Activated naive CD8-positive, alpha-beta T cell treated with anti-CD3 and anti-CD28 coated beads for 36 hours (primary cell): ENCODE results near the gene SH3TC2. TPM values are rescaled to one million over a fixed set of nuclear protein-coding genes. Genes with fewer than 3 reads are reported as not detected.

ENCODE experiments used
- DNase-seq: peaks from one replicate; pipeline ENCODE4 v3.0.0; 2021
- H3K27ac Mint-ChIP-seq: one replicate; pipeline ENCODE4 v1.8.0; 2022; ENCODE audit warnings: mild to moderate bottlenecking, moderate library complexity, mixed read lengths
- H3K27me3 Mint-ChIP-seq: one replicate; pipeline ENCODE4 v1.8.0; 2022; ENCODE audit warnings: mild to moderate bottlenecking, mixed read lengths
- H3K36me3 Mint-ChIP-seq: one replicate; pipeline ENCODE4 v1.8.0; 2021; ENCODE audit warnings: mild to moderate bottlenecking, mixed read lengths
- H3K4me1 Mint-ChIP-seq: one replicate; pipeline ENCODE4 v1.8.0; 2021; ENCODE audit warnings: mixed read lengths
- H3K4me3 Mint-ChIP-seq: one replicate; pipeline ENCODE4 v1.8.0; 2022; ENCODE audit warnings: mild to moderate bottlenecking, moderate library complexity, mixed read lengths
- H3K9me3 Mint-ChIP-seq: one replicate; pipeline ENCODE4 v1.8.0; 2022; ENCODE audit warnings: mixed read lengths
- total RNA-seq, 2 experiments: library from RNA; stranded (reverse); gene quantifications; one replicate each; pipeline ENCODE4 v1.2.3, GENCODE V29; 2021

Gene SH3TC2
- total RNA-seq, 2 experiments from 2014 or later = not detected

DNA sequence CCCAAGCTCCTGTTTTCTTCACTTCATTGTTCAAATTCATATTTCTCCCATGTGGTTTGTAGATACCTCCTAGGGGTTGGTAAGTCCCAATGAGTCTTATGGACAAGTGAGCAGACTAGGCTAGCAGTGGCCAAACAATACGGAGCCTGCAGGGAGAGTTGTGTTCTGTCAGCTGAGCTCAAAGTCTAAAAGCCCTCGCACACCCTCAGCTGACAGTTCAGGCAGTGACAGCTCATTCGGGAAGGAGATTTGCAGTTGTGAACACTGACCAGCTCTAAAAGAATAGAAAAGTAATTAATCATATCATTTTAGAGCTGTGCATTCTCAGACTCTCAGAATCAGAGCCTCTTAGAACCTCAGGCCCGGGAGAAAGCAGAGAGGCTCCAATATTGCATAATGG lies 95.1 kb downstream of the SH3TC2 start:
- Mint-ChIP-seq H3K4me1 (peaks cover 4% of the 10 kb centered on the region), H3K27ac (no peak overlapping the region), H3K9me3 (no peaks in the 10 kb centered on the region), H3K4me3 (no peak overlapping the region), H3K27me3 (peaks cover 9% of the 10 kb centered on the region), H3K36me3 (no peaks in the 10 kb centered on the region)
- no peak for DNase-seq

GRCh38 chr5:148966938-148967337 lies 95.9 kb downstream of the SH3TC2 start:
- DNase-seq = no peak
- Mint-ChIP-seq H3K36me3 (no peaks in the 10 kb centered on the region), H3K27ac (no peak overlapping the region), H3K4me3 (no peak overlapping the region), H3K27me3 (peaks cover 7% of the 10 kb centered on the region), H3K9me3 (no peaks in the 10 kb centered on the region), H3K4me1 (peaks cover 4% of the 10 kb centered on the region)

GRCh38 chr5:148966348-148966747 lies 96.5 kb downstream of the SH3TC2 start:
- Mint-ChIP-seq H3K9me3 (no peaks in the 10 kb centered on the region), H3K27me3 (peaks cover under 1% of the 10 kb centered on the region), H3K4me1 (peaks cover 4% of the 10 kb centered on the region), H3K4me3 (no peak overlapping the region), H3K27ac (no peak overlapping the region), H3K36me3 (no peaks in the 10 kb centered on the region)
- DNase-seq = no peak

DNA sequence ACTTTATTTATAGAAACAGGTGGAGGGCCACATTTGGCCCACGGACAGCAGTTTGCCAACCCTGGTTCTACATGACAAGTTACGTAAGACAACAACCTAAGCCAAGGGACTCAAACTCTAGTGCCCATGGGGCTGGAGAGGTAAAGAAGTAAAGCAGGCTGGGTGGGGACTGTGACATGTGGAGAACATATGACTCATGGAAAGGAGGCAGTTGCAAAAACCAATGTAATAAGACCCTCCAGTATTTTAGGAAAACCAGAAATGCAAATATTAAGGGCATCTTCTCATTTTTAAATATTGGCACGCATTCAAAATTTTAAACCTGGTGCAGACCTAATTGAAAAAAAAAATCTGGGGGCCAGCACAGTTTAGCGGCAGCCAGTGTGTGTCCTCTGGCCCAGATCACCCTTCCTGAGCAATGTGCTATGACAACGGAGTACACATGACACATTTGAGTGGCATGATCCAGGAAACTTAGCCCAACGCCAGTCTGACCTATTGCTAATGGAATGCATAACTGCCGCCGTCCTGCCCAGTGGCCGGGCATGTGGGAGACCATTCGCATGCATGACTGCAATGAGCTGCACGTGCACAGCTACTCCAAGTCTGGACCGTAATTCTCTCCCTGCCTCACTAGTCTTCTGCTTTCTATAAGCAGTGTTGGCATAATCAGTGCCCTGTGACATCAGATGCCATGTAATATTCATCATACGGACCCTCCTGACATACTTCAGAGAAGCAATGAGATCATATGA lies 97.2 kb downstream of the SH3TC2 start:
- Mint-ChIP-seq H3K27ac (no peak overlapping the region), H3K36me3 (no peaks in the 10 kb centered on the region), H3K27me3 (no peaks in the 10 kb centered on the region), H3K4me1 (peaks cover 4% of the 10 kb centered on the region), H3K4me3 (no peak overlapping the region), H3K9me3 (no peaks in the 10 kb centered on the region)
- DNase-seq = no peak

DNA sequence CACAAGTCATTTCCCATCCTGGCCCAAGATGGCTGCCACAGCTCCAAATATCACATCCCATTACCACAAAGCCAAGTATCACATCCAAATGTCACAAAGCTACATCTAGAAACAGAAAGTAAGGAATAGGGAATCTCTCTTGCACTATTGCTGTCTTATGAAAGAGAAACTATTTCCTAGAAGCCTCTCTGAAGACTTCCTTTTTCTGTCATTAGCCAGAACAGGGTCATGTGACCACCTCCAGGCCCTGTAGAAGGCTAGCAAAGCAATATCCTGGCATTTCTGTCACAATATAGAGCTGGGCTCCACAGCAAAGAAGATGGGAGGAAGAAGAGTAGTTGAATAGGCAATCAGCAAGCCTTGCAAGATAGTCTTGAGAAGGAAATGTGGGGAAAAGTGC lies 99.2 kb downstream of the SH3TC2 start:
- Mint-ChIP-seq H3K4me1 (peaks cover 4% of the 10 kb centered on the region), H3K36me3 (no peaks in the 10 kb centered on the region), H3K27me3 (no peaks in the 10 kb centered on the region), H3K27ac (no peak overlapping the region), H3K4me3 (no peak overlapping the region), H3K9me3 (no peaks in the 10 kb centered on the region)
- DNase-seq = no peak

GRCh38 chr5:148962761-148963324 lies 100.0 kb downstream of the SH3TC2 start:
- peaks cover 4% of the 10 kb centered on the region for H3K4me1 Mint-ChIP-seq
- no peak overlapping the region for H3K4me3 Mint-ChIP-seq
- H3K36me3 Mint-ChIP-seq = no peaks in the 10 kb centered on the region
- H3K9me3 Mint-ChIP-seq = no peaks in the 10 kb centered on the region
- no peak for DNase-seq
- H3K27ac Mint-ChIP-seq = no peak overlapping the region
- peaks cover 4% of the 10 kb centered on the region for H3K27me3 Mint-ChIP-seq

DNA sequence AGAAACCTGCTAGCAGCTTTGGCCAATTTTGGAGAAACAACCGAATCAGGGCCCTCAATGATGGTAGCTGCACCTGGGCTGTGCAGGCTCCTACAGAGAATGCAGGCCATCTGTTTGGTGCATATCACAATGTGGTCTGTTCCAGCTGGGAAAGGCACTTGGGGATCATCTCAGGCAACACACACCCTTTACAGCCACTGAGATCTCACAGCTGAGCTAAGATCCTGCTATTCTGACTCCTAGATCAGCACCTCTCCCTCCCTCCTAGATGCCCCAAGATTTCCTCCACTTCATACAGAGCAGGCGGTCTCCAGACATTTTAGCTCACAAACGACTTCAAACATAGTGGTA lies 100.7 kb downstream of the SH3TC2 start:
- Mint-ChIP-seq H3K4me1 (peaks cover 4% of the 10 kb centered on the region), H3K27ac (no peak overlapping the region), H3K27me3 (peaks cover 5% of the 10 kb centered on the region), H3K4me3 (no peak overlapping the region), H3K9me3 (no peaks in the 10 kb centered on the region), H3K36me3 (no peaks in the 10 kb centered on the region)
- no peak for DNase-seq

- Mint-ChIP-seq H3K27me3 (peaks cover 5% of the 10 kb centered on the region), H3K36me3 (no peaks in the 10 kb centered on the region), H3K4me1 (peaks cover 4% of the 10 kb centered on the region), H3K27ac (no peak overlapping the region), H3K9me3 (no peaks in the 10 kb centered on the region), H3K4me3 (no peak overlapping the region)
- no peak for DNase-seq
These were observed 101.3 kb downstream of the SH3TC2 start for GRCh38 chr5:148961261-148962199.

DNA sequence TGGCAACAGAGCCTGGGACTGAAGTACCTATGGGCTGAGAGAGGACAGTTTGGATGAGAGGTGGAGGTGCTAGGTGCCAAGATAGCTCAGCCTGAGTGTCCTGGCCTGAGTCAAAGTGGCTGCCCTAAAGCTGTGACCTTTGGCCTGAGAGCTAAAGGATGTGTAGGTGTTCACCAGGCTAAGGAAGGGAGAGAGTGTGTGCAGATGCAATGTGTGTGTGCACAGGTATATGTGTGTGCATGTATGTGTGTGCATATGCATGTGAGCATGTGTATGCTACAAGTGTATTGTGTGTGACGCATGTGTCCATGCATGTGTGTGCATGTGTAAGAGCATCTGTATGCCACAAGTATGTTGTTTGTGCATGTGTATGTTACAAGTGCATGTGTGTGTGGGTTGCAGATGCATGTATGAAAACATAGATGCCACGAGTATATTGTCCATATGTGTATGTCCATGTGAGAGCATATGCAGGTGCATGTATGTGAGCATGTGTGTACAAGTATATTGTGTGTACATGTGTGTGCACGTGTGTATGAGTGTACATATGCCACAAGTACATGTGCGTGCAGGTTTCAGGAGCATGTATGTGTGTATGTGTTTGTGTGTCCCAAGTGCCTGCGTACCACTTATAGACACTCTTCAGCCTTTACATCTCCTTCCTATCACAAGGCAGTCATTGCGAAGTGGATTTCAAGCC lies 102.6 kb downstream of the SH3TC2 start:
- no peaks in the 10 kb centered on the region for H3K9me3 Mint-ChIP-seq
- H3K4me3 Mint-ChIP-seq = no peak overlapping the region
- H3K36me3 Mint-ChIP-seq = no peaks in the 10 kb centered on the region
- H3K27ac Mint-ChIP-seq = no peak overlapping the region
- no peak for DNase-seq
- H3K4me1 Mint-ChIP-seq = peaks cover 4% of the 10 kb centered on the region
- peaks cover 5% of the 10 kb centered on the region for H3K27me3 Mint-ChIP-seq

DNA sequence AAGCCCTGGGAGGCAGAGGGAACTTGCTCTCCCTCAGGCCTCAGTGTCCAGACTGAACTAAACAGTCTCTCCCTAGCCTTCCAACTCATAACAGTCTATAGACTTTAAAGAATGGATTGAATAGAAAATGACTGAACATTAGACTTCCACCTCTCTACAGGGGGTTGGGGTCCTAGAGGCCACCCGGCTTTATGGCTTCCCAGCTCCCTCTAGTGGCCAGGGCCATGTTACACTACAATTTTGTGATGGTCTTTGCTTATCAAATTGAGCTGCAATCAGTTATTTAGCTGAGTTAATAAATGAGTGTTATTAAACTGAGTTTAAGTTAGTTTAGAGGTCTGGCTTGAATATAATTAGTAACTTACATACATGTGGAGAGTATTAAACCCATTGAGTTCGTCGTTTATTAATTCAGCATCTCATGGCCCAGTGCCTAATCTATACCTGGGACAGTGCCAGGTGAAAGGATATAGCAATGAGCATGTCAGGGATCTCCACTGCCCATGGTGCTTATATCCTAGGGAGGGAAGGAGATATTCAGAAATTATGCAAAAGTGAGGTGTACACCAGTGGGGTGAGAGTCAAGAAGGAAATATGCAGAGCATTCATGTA lies 105.2 kb downstream of the SH3TC2 start:
- no peaks in the 10 kb centered on the region for H3K4me1 Mint-ChIP-seq
- peaks cover 5% of the 10 kb centered on the region for H3K27me3 Mint-ChIP-seq
- no peaks in the 10 kb centered on the region for H3K36me3 Mint-ChIP-seq
- DNase-seq = peak; percentile 34
- no peak overlapping the region for H3K27ac Mint-ChIP-seq
- no peak overlapping the region for H3K4me3 Mint-ChIP-seq
- no peaks in the 10 kb centered on the region for H3K9me3 Mint-ChIP-seq

DNA sequence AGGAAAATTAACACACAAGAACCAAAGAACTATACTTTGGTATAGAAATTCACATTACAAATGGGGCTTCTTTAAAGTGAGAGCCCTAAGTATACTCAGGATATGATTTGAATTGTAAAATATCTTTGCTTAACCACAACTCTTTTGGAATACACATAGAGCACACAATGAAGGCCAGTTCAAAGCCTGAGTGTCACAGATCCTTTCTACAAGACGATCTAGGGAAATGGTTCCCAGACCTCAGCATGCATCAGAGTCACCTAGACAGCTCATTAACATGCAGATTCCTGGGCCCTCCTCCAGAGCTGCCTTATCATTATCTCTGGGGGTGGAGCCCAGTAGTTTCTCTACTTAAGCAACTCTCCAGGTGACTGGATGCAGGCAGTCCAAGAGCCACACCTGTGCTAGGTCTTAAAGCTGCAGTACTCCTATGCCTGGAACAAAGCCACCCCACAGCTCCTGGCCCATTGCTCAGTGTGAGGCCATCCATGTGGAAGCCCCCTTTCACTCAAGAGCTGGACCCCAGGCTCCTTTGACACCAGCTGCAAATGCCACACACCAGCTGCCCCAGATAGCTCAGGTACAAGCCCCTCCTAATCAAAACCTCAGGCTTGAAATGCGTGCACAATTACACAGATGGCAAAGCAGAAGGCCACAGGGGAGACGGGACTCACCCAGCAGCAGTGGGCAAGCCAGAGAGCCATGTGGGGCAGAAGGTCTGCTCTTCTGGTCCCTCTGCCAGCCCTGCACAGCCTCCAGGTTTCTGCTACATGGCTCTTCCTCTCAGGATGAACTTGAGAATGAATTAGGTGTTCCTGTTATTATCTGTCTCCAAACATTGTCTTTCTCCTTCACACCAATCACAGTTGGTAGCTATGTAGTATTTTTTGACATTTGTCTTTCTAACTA lies 106.1 kb downstream of the SH3TC2 start:
- Mint-ChIP-seq H3K27me3 (peaks cover 5% of the 10 kb centered on the region), H3K4me1 (no peaks in the 10 kb centered on the region), H3K36me3 (no peaks in the 10 kb centered on the region), H3K9me3 (no peaks in the 10 kb centered on the region), H3K4me3 (no peak overlapping the region), H3K27ac (no peak overlapping the region)
- no peak for DNase-seq
